Endothelial cell of umbilical vein (primary cell): ENCODE results near the gene SLC35B2. TPM values are rescaled to one million over a fixed set of nuclear protein-coding genes. Genes with fewer than 3 reads are reported as not detected.

Experiments
- BruUV-seq: library from RNA; stranded (reverse); fragments of 400-500 nt; replicated peaks from 2 replicates; lab custom pipeline; 2021; lab: Mats Ljungman, UMichigan
- CTCF ChIA-PET: fragments of 300-600, 350-600 bp; sonication (Branson Sonifier 250); formaldehyde crosslinking; loops from one replicate; lab custom pipeline; 2021; ENCODE audit warnings: antibody characterized with exemption, inconsistent platforms; lab: Charles Lee
- POLR2A ChIA-PET: fragments of 300-600, 350-600 bp; sonication (Branson Sonifier 250); formaldehyde crosslinking; loops from one replicate; lab custom pipeline; 2021; ENCODE audit warnings: antibody characterized with exemption, inconsistent platforms; lab: Charles Lee
- DNase-seq: peaks from one replicate; pipeline ENCODE4 v3.0.0-alpha.2; 2011; ENCODE audit warnings: low read depth, low spot score
- FAIRE-seq: peaks from 2 replicates; lab custom pipeline; 2011; peaks lifted over from hg19 to GRCh38; lab: Jason Lieb, UNC
- H2AFZ ChIP-seq: 2 replicates; pipeline ENCODE4 v1.6.0; 2012; ENCODE audit warnings: low read depth, low read length, control low read depth, inconsistent platforms
- H3K27ac ChIP-seq: 2 replicates; pipeline ENCODE4 v1.5.1; 2011; ENCODE audit warnings: low read depth, mild to moderate bottlenecking, control low read depth, low read length, moderate library complexity; ENCODE audit not compliant: insufficient read depth
- H3K27me3 ChIP-seq, 2 experiments: 2 replicates each; pipeline versions ENCODE4 v1.6.0 to v1.6.1; 2011; ENCODE audit warnings: low read length in 2 of 2, mixed read lengths in 1 of 2; ENCODE audit not compliant: control insufficient read depth in 2 of 2, insufficient read depth in 2 of 2
- H3K36me3 ChIP-seq, 2 experiments: 2 replicates in 1 of 2; 3 replicates in 1 of 2; pipeline ENCODE4 v1.5.1; 2011; ENCODE audit warnings: low read length in 2 of 2, mild to moderate bottlenecking in 1 of 2, moderate library complexity in 1 of 2; ENCODE audit not compliant: control insufficient read depth in 2 of 2, insufficient read depth in 2 of 2; ENCODE audit errors: extremely low read depth in 1 of 2
- H3K4me1 ChIP-seq: 3 replicates; pipeline ENCODE4 v1.5.1; 2011; ENCODE audit warnings: mild to moderate bottlenecking, low read length; ENCODE audit not compliant: control insufficient read depth, insufficient read depth; ENCODE audit errors: extremely low read depth
- H3K4me2 ChIP-seq: 2 replicates; pipeline ENCODE4 v1.6.1; 2011; ENCODE audit warnings: low read length, control low read depth, mixed read lengths; ENCODE audit not compliant: insufficient read depth
- H3K4me3 ChIP-seq, 3 experiments: fragments of 200-600 bp in 1 of 3; sonication (generic), shearing (Covaris generic) in 1 of 3; replicated peaks in 1 of 3; 2 replicates each; pipeline ENCODE4 v1.5.1; 2011 to 2016; ENCODE audit warnings: control low read depth in 3 of 3, low read length in 3 of 3, mild to moderate bottlenecking in 2 of 3, inconsistent platforms in 1 of 3, low read depth in 1 of 3, moderate library complexity in 1 of 3; ENCODE audit not compliant: insufficient read depth in 1 of 3
- H3K79me2 ChIP-seq: 2 replicates; pipeline ENCODE4 v1.6.0; 2012; ENCODE audit warnings: low read length, inconsistent platforms; ENCODE audit not compliant: control insufficient read depth, insufficient read depth
- H3K9ac ChIP-seq: replicated peaks from 2 replicates; pipeline ENCODE3; 2011; ENCODE audit warnings: low read length, control low read depth; ENCODE audit not compliant: insufficient read depth; ENCODE audit errors: extremely low read depth
- H3K9me1 ChIP-seq: replicated peaks from 3 replicates; pipeline ENCODE4 v1.6.0; 2011; ENCODE audit warnings: mild to moderate bottlenecking, low read length; ENCODE audit not compliant: control insufficient read depth, insufficient read depth; ENCODE audit errors: extremely low read depth
- H3K9me3 ChIP-seq: replicated peaks from 2 replicates; pipeline ENCODE4 v1.5.1; 2012; ENCODE audit warnings: low read length, inconsistent platforms; ENCODE audit not compliant: control insufficient read depth, insufficient read depth
- H4K20me1 ChIP-seq: replicated peaks from 2 replicates; pipeline ENCODE3; 2011; ENCODE audit warnings: mild to moderate bottlenecking, low read length; ENCODE audit not compliant: control insufficient read depth, insufficient read depth; ENCODE audit errors: extremely low read depth
- EZH2 ChIP-seq: IDR thresholded peaks from 2 replicates; pipeline ENCODE4 v1.6.1; 2012; ENCODE audit warnings: borderline replicate concordance, low read depth, mild to moderate bottlenecking, moderate library complexity, low read length, inconsistent platforms; ENCODE audit not compliant: severe bottlenecking
- FOS ChIP-seq: IDR thresholded peaks from 2 replicates; pipeline ENCODE4 v1.6.1; 2011; ENCODE audit warnings: mild to moderate bottlenecking, low read length, moderate library complexity, borderline replicate concordance; ENCODE audit not compliant: insufficient read depth
- GATA2 ChIP-seq: IDR thresholded peaks from 2 replicates; pipeline ENCODE4 v1.7.0; 2011; ENCODE audit warnings: low read depth, mild to moderate bottlenecking, moderate library complexity, mixed read lengths, low read length; ENCODE audit not compliant: insufficient read length, insufficient read depth
- JUN ChIP-seq: IDR thresholded peaks from 2 replicates; pipeline ENCODE4 v1.6.1; 2011; ENCODE audit warnings: borderline replicate concordance, low read depth; ENCODE audit not compliant: insufficient read length, insufficient read depth
- MYC ChIP-seq: IDR thresholded peaks from one replicate; pipeline ENCODE4 v1.6.1; 2011; ENCODE audit warnings: mild to moderate bottlenecking, low read depth, low read length
- POLR2A ChIP-seq: IDR thresholded peaks from 2 replicates; pipeline ENCODE4 v1.6.1; 2012; ENCODE audit warnings: low read depth, mild to moderate bottlenecking, control low read depth, low read length
- POLR2AphosphoS5 ChIP-seq: IDR thresholded peaks from 2 replicates; pipeline ENCODE4 v1.6.1; 2012; ENCODE audit warnings: low read depth, mild to moderate bottlenecking, control low read depth, low read length, moderate library complexity; ENCODE audit not compliant: insufficient read depth
- dilution Hi-C: fragments of 300-500 bp; cut with MboI; formaldehyde crosslinking; loops from one replicate; pipeline ENCODE4 v1.15.0; 2019; ENCODE audit warnings: low sequenced_read_pairs; ENCODE audit not compliant: extremely low pct_ligation_motif_present
- intact Hi-C: fragments of 100-400 bp; cut with micrococcal nuclease; formaldehyde crosslinking; loops from one replicate; pipeline ENCODE4 v1.10.0; 2022
- polyA plus RNA-seq, 4 experiments: library from polyadenylated mRNA; depleted of rRNA in 3 of 4; stranded (reverse) in 3 of 4; unstranded in 1 of 4; fragments of >200 nt; gene quantifications; 2 replicates each; pipeline versions ENCODE4 v1.2.1 to v1.2.3, GENCODE V29; 2011 to 2012; ENCODE audit warnings: missing spikeins in 1 of 4
- total RNA-seq: library from RNA; stranded (reverse); gene quantifications from 2 replicates; pipeline ENCODE4 v1.2.3, GENCODE V29; 2021
- TF ChIP-seq, protein P1 (sequence below): IDR thresholded peaks from 2 replicates; pipeline ENCODE4 v1.6.1; 2011; ENCODE audit not compliant: insufficient read depth, insufficient read length
- TF ChIP-seq, protein P2 (sequence below), 2 donors: IDR thresholded peaks; 1 replicate in 1 of 2; 2 replicates in 1 of 2; pipeline ENCODE4 v1.5.1; 2011; ENCODE audit warnings: low read length in 2 of 2, mild to moderate bottlenecking in 2 of 2, moderate library complexity in 2 of 2, control low read depth in 1 of 2, inconsistent platforms in 1 of 2, low read depth in 1 of 2; ENCODE audit not compliant: insufficient read depth in 1 of 2; ENCODE audit errors: extremely low read depth in 1 of 2

SLC35B2 gene
- total and polyA plus RNA-seq, 2 donors (not counting 3 experiments of a cell fraction or from before 2014, with no cell fraction given), result 53.4 to 112 TPM

DNA sequence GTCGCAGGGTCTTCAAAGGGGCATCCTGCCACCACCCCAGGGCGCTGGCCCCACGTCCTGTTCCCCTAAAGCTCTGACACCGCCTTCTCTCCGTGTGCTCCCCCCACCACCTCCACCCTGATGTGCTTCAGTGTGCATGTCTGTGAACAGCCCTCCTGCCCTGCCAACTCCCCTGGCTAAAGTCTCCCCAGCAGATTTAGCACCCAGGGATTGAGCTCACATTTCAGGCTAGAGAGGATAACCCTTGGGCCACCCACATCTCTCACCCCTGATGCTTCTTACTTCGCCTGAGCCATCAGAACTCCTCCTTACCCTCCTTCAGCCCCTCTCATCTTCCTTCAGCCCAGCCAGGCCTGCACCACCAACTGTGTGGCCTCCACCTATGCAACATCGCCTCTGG, 20.4 kb upstream of the SLC35B2 start:
- no peak overlapping the region for H3K27ac ChIP-seq
- FAIRE-seq (no peak), DNase-seq (no peak)
- intact Hi-C loops, result no loop called here
- TF ChIP-seq POLR2A, result no peak
- no peak for TF ChIP-seq POLR2AphosphoS5
- no peak for TF ChIP-seq MYC
- no peak for TF ChIP-seq EZH2
- TF ChIP-seq, protein P1, sequence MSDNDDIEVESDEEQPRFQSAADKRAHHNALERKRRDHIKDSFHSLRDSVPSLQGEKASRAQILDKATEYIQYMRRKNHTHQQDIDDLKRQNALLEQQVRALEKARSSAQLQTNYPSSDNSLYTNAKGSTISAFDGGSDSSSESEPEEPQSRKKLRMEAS, result no peak
- TF ChIP-seq JUN, result no peak
- no peak for TF ChIP-seq FOS
- TF ChIP-seq, protein P2, sequence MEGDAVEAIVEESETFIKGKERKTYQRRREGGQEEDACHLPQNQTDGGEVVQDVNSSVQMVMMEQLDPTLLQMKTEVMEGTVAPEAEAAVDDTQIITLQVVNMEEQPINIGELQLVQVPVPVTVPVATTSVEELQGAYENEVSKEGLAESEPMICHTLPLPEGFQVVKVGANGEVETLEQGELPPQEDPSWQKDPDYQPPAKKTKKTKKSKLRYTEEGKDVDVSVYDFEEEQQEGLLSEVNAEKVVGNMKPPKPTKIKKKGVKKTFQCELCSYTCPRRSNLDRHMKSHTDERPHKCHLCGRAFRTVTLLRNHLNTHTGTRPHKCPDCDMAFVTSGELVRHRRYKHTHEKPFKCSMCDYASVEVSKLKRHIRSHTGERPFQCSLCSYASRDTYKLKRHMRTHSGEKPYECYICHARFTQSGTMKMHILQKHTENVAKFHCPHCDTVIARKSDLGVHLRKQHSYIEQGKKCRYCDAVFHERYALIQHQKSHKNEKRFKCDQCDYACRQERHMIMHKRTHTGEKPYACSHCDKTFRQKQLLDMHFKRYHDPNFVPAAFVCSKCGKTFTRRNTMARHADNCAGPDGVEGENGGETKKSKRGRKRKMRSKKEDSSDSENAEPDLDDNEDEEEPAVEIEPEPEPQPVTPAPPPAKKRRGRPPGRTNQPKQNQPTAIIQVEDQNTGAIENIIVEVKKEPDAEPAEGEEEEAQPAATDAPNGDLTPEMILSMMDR (IDR thresholded peaks at IDR 0.05; ENCODE audit: extremely low read depth in 1 of 2, insufficient read depth in 1 of 2, low read depth in 1 of 2, low read length in 2 of 2), result no peak
- TF ChIP-seq GATA2, result no peak
- H3K9me3 ChIP-seq, result no peaks in the 10 kb centered on the region
- no peaks in the 10 kb centered on the region for H4K20me1 ChIP-seq
- dilution Hi-C loops, result no loop called here
- peaks cover 16 to 27% of the 10 kb centered on the region in 2 experiments for H3K27me3 ChIP-seq
- no peaks in the 10 kb centered on the region for H3K4me1 ChIP-seq
- H3K4me3 ChIP-seq, result no peak overlapping the region
- H3K9me1 ChIP-seq, result no peaks in the 10 kb centered on the region
- no peaks in the 10 kb centered on the region for H3K79me2 ChIP-seq
- no peak overlapping the region for H2AFZ ChIP-seq
- no TSS peak for BruUV-seq
- H3K9ac ChIP-seq, result no peak overlapping the region
- ChIA-PET CTCF (interaction anchor here (0.8 to 3.0 kb wide), 5 partner anchors 8 to 60 kb away, joined by 3 to 12 read pairs (median 3); partner anchors contain the start of gene AARS2), POLR2A (no interaction called here)
- no peaks in the 10 kb centered on the region for H3K36me3 ChIP-seq
- no peak overlapping the region for H3K4me2 ChIP-seq
